KMS-11 (cell line): ENCODE results near the gene ARHGAP19.

Experiments
- H2AFZ ChIP-seq: fragments of 200-600 bp; sonication (generic); 2 replicates; pipeline ENCODE4 v1.6.1; 2016; ENCODE audit warnings: antibody characterized with exemption, mixed run types, low read depth
- H3K27ac ChIP-seq: fragments of 200-600 bp; sonication (generic); 2 replicates; pipeline ENCODE4 v1.6.1; 2016; ENCODE audit warnings: mild to moderate bottlenecking, mixed run types
- H3K27me3 ChIP-seq: fragments of 200-600 bp; sonication (generic); 2 replicates; pipeline ENCODE4 v1.6.1; 2017; ENCODE audit warnings: mild to moderate bottlenecking, low read depth, mixed run types, moderate library complexity; ENCODE audit not compliant: insufficient read depth
- H3K36me3 ChIP-seq: fragments of 200-600 bp; sonication (generic); 2 replicates; pipeline ENCODE4 v1.6.1; 2017; ENCODE audit warnings: mild to moderate bottlenecking, mixed run types; ENCODE audit not compliant: insufficient read depth
- H3K4me1 ChIP-seq: fragments of 200-600 bp; sonication (generic); 2 replicates; pipeline ENCODE4 v1.6.1; 2016; ENCODE audit warnings: mild to moderate bottlenecking, low read depth, mixed run types; ENCODE audit not compliant: poor library complexity, severe bottlenecking
- H3K4me2 ChIP-seq: fragments of 200-600 bp; sonication (generic); 2 replicates; pipeline ENCODE4 v1.7.0; 2016; ENCODE audit warnings: mild to moderate bottlenecking, mixed run types
- H3K4me3 ChIP-seq: fragments of 200-600 bp; sonication (generic); IDR thresholded peaks from 2 replicates; pipeline ENCODE4 v1.6.1; 2017; ENCODE audit warnings: low read depth, low read length, mixed read lengths; ENCODE audit not compliant: insufficient read depth
- H3K79me2 ChIP-seq: fragments of 200-600 bp; sonication (generic); 2 replicates; pipeline ENCODE4 v1.6.1; 2016; ENCODE audit warnings: low read depth, mixed run types; ENCODE audit not compliant: insufficient read depth
- H3K9ac ChIP-seq: fragments of 200-600 bp; sonication (generic); 2 replicates; pipeline ENCODE4 v1.6.1; 2016; ENCODE audit warnings: mild to moderate bottlenecking, mixed run types
- H4K20me1 ChIP-seq: fragments of 200-600 bp; sonication (generic); 2 replicates; pipeline ENCODE4 v1.6.1; 2016; ENCODE audit warnings: mild to moderate bottlenecking, mixed run types; ENCODE audit not compliant: insufficient read depth
- TF ChIP-seq, protein P1 (sequence below): fragments of 200-600 bp; sonication (generic); conservative IDR thresholded peaks from 2 replicates; pipeline ENCODE4 v1.6.1; 2017; ENCODE audit warnings: low read depth, mild to moderate bottlenecking, antibody characterized with exemption, low read length, moderate library complexity, mixed read lengths

The ARHGAP19 gene

DNA sequence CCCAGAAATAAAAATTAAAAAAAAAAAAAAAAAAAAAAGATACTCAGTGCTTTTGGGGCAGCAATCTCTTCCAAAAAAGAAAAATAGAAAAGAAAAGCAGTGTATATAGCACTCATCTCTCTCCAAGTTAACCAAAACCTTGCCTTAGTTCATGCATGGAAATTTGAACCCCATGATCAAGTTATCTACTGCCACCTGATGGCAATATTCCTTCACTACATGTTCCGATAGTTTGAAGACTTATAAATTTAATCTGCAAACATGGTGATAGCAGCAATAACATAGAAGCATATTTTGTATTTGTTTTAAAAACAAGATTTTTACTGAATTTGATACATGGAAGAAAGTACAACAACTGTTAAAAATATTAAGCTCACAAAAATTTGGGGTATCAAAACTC, 58.0 kb downstream of the ARHGAP19 start:
- no peaks in the 10 kb centered on the region for H3K27me3 ChIP-seq
- TF ChIP-seq, protein P1, sequence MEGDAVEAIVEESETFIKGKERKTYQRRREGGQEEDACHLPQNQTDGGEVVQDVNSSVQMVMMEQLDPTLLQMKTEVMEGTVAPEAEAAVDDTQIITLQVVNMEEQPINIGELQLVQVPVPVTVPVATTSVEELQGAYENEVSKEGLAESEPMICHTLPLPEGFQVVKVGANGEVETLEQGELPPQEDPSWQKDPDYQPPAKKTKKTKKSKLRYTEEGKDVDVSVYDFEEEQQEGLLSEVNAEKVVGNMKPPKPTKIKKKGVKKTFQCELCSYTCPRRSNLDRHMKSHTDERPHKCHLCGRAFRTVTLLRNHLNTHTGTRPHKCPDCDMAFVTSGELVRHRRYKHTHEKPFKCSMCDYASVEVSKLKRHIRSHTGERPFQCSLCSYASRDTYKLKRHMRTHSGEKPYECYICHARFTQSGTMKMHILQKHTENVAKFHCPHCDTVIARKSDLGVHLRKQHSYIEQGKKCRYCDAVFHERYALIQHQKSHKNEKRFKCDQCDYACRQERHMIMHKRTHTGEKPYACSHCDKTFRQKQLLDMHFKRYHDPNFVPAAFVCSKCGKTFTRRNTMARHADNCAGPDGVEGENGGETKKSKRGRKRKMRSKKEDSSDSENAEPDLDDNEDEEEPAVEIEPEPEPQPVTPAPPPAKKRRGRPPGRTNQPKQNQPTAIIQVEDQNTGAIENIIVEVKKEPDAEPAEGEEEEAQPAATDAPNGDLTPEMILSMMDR: peak; percentile 71
- H3K4me2 ChIP-seq: no peak overlapping the region
- H4K20me1 ChIP-seq: no peaks in the 10 kb centered on the region
- H3K4me1 ChIP-seq: no peaks in the 10 kb centered on the region
- no peak overlapping the region for H3K9ac ChIP-seq
- no peak overlapping the region for H2AFZ ChIP-seq
- no peak overlapping the region for H3K4me3 ChIP-seq
- no peaks in the 10 kb centered on the region for H3K79me2 ChIP-seq
- no peak overlapping the region for H3K27ac ChIP-seq
- no peaks in the 10 kb centered on the region for H3K36me3 ChIP-seq

DNA sequence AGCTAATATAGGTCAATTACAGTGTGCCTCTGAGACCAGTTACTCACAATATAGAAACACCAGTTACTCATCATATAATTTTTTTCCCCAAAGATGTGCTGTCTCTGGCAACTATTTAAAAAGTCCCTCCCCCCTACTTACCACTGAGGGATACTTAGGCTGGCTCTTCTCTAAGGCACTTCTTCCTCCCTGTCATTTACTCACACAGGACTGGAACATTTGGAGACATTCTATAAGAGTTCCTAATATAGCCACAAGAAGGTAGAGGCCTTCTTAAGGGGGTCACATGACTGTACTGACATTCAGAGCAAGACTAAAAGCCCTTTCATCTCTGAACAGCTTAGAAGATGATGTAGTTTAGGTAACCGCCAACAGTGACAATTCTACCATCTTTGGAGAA, 62.3 kb downstream of the ARHGAP19 start:
- Histone ChIP-seq H4K20me1 (no peaks in the 10 kb centered on the region), H2AFZ (no peak overlapping the region), H3K4me2 (no peak overlapping the region), H3K4me1 (peaks cover under 1% of the 10 kb centered on the region), H3K36me3 (no peaks in the 10 kb centered on the region), H3K79me2 (no peaks in the 10 kb centered on the region), H3K9ac (no peak overlapping the region), H3K27ac (no peak overlapping the region), H3K4me3 (no peak overlapping the region), H3K27me3 (no peaks in the 10 kb centered on the region)
- TF ChIP-seq, protein P1: no peak

DNA sequence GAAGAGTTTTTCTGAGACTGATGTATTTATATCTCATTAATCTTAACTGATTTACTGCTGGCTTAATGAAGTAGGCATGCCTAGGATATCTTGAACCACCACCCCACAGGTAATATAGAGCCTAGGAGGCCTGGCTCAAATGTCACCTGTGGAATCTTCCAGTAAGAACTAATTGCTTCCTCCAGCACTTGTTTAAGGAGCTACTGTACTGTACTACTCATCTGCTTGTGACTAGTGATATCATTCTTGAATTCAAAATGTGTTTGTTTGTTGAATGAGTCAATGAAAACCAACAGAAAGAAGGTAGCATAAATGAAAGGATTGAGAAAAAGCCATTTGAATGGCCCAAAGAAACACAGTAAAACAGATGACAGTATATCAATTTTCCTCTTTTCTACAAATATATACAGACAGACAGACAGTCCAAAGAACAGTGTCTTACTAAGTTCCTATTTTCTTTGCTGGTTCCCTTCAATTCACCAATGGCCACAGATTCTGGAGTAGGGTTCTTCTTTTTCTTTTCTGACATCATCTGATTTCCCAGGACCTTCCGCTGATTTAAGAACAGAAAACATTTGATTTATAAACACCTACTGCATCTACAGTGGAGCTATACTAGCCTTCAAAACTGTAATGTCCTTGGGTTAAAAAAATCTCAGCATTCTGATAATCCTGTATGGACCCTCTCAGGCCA, 63.0 kb downstream of the ARHGAP19 start:
- H2AFZ ChIP-seq: no peak overlapping the region
- H4K20me1 ChIP-seq: no peaks in the 10 kb centered on the region
- TF ChIP-seq, protein P1: no peak
- no peak overlapping the region for H3K9ac ChIP-seq
- no peaks in the 10 kb centered on the region for H3K36me3 ChIP-seq
- no peak overlapping the region for H3K4me2 ChIP-seq
- no peaks in the 10 kb centered on the region for H3K27me3 ChIP-seq
- no peaks in the 10 kb centered on the region for H3K79me2 ChIP-seq
- no peak overlapping the region for H3K4me3 ChIP-seq
- no peak overlapping the region for H3K27ac ChIP-seq
- peaks cover 7% of the 10 kb centered on the region for H3K4me1 ChIP-seq

DNA sequence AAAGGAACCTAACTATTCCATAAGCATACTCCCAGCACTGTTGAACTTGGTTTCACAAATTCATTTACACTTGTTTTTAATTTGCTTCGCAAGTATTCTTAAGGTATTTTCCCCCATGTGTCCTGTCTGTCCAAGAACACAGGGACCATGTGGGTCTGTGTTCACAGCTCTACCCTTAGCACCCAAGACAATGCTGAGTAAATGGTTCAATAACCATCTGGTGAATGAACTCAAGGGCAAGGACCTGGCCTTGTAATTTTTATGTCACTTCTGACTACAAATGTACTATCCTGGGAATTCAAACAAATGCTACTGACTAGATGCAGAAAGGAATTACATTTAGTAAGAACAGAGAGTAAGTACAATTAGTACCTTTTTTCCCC, 63.7 kb downstream of the ARHGAP19 start:
- Histone ChIP-seq H3K27ac (no peak overlapping the region), H3K27me3 (no peaks in the 10 kb centered on the region), H3K79me2 (no peaks in the 10 kb centered on the region), H3K4me3 (no peak overlapping the region), H3K36me3 (no peaks in the 10 kb centered on the region), H3K4me2 (no peak overlapping the region), H4K20me1 (no peaks in the 10 kb centered on the region), H2AFZ (no peak overlapping the region), H3K9ac (no peak overlapping the region), H3K4me1 (peaks cover 10% of the 10 kb centered on the region)
- TF ChIP-seq, protein P1: no peak
